Mucosa of descending colon (tissue), 3 donors: ENCODE measurements around the gene CD36. TPM values are rescaled to one million over a fixed set of nuclear protein-coding genes. Genes with fewer than 3 reads are reported as not detected.

Source experiments
- ATAC-seq: fragments of 200-7000 bp; cut with Tn5 transposase; one replicate; pipeline ENCODE4 v1.9.1; 2020; ENCODE audit warnings: mild to moderate bottlenecking, moderate library complexity
- DNase-seq, 3 donors: peaks; one replicate each; pipeline ENCODE4 v3.0.0-alpha.2; 2020
- H3K36me3 ChIP-seq: fragments of 200-600 bp; one replicate; pipeline ENCODE4 v1.8.0; 2021; ENCODE audit warnings: low read depth, mild to moderate bottlenecking
- H3K4me1 ChIP-seq: fragments of 200-600 bp; one replicate; pipeline ENCODE4 v1.8.0; 2021; ENCODE audit warnings: low read depth, mild to moderate bottlenecking
- H3K4me3 ChIP-seq: fragments of 200-600 bp; one replicate; pipeline ENCODE4 v1.8.0; 2021; ENCODE audit warnings: mild to moderate bottlenecking
- H3K9me3 ChIP-seq: fragments of 200-600 bp; one replicate; pipeline ENCODE4 v1.8.0; 2021; ENCODE audit warnings: mild to moderate bottlenecking
- CTCF ChIP-seq: fragments of 200-600 bp; IDR thresholded peaks from one replicate; pipeline ENCODE4 v1.8.0; 2022; ENCODE audit warnings: antibody characterized with exemption, mild to moderate bottlenecking
- intact Hi-C, 2 donors: fragments of 100-400 bp; cut with DNase I in 1 of 2; cut with micrococcal nuclease in 1 of 2; formaldehyde crosslinking; loops; one replicate each; pipeline versions ENCODE4 v1.11.0 to v1.11.1; 2022; cut with DNase I, micrococcal nuclease
- total RNA-seq, 3 donors: library from RNA; stranded (reverse); fragmentation: NEBNext Ultra II Directional in 2 of 3; extraction: Animal tissue kit (Norgen Biotek cat#: 25700) in 2 of 3; gene quantifications; one replicate each; pipeline versions ENCODE4 v1.2.1 to v1.2.4, GENCODE V29; 2021 to 2023
- donor health status: DM: no; HTN: no; CAD: no; lungs with moderate emphysema.
- donor health status: DM: no; HTN: no; CAD: no.
- donor health status: DM: no; HTN: yes; CAD: no.

Gene CD36
- total RNA-seq, 3 donors from 2014 or later: 18.4 to 34.4 (median 25.0) TPM

DNA sequence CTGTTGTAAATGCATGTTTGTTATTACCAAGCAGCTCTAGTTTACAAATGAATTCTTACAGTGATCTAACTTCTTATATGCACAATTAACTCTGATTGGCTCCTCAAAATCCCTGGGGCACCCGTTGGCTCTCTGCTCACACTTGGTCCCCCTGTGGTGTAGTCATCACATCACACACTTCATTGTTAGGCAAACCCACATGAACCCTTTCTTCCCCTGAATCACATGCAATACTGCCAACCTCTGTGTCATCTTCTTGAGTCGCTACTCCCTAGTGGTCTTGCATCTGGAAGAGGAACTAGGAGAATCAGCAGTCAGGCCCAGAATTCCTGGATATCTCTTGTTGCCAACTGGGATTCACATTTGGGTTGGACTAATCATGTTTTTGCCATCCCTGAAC lies 73.1 kb downstream of the CD36 start:
- Histone ChIP-seq H3K4me1 (no peaks in the 10 kb centered on the region), H3K4me3 (no peak overlapping the region), H3K36me3 (no peaks in the 10 kb centered on the region), H3K9me3 (no peaks in the 10 kb centered on the region)
- no peak for ATAC-seq
- intact Hi-C loops: no loop called here
- no peak for TF ChIP-seq CTCF
- DNase-seq: no peak

DNA sequence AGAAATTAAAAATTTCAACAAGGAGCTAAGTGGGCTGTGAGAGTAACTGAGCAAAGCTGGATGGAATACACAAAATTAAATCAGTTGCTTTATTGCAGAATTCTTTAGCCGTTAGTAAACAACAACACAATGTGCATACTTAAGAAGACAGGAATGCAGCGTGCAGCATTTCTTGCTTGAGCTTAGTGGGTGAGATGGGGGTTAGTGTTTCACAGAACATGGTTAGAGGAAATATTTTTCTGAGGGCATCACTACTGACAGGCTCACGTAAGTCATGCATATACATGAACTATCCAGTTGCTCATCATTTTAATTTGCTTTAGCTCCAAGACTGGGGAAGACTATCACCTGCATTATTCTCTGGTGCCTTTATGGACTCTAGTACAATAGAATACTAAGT lies 80.8 kb downstream of the CD36 start:
- DNase-seq (no peak), ATAC-seq (no peak)
- intact Hi-C loops: no loop called here
- Histone ChIP-seq H3K4me3 (no peak overlapping the region), H3K36me3 (no peaks in the 10 kb centered on the region), H3K4me1 (no peaks in the 10 kb centered on the region), H3K9me3 (no peaks in the 10 kb centered on the region)
- no peak for TF ChIP-seq CTCF

DNA sequence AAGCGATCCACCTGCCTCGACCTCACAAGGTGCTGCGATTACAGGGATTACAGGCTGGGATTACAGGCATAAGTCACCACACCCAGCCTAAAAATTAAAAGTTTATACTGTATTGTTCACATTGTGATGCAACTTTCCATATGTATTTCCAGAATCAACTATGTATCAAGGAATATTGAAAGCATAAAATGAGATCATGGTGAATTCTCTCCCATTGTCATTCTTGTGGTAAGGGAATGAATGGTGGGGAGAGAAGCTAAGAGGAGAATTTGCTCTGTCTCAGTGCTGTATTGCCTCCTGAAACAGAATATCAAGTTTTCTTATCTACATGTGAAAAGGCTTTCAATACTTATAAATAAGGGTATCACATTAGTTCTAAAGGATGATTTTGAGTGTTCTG lies 81.7 kb downstream of the CD36 start:
- H3K4me1 ChIP-seq: no peaks in the 10 kb centered on the region
- H3K9me3 ChIP-seq: no peaks in the 10 kb centered on the region
- no peak overlapping the region for H3K4me3 ChIP-seq
- TF ChIP-seq CTCF: no peak
- no peaks in the 10 kb centered on the region for H3K36me3 ChIP-seq
- DNase-seq: no peak
- intact Hi-C loops: no loop called here
- no peak for ATAC-seq

GRCh38 chr7:80721883-80722615 lies 83.6 kb downstream of the CD36 start:
- intact Hi-C loops: no loop called here
- Histone ChIP-seq H3K4me3 (no peak overlapping the region), H3K4me1 (no peaks in the 10 kb centered on the region), H3K9me3 (no peaks in the 10 kb centered on the region), H3K36me3 (no peaks in the 10 kb centered on the region)
- no peak for TF ChIP-seq CTCF
- no peak for DNase-seq
- ATAC-seq: peak; percentile 67

DNA sequence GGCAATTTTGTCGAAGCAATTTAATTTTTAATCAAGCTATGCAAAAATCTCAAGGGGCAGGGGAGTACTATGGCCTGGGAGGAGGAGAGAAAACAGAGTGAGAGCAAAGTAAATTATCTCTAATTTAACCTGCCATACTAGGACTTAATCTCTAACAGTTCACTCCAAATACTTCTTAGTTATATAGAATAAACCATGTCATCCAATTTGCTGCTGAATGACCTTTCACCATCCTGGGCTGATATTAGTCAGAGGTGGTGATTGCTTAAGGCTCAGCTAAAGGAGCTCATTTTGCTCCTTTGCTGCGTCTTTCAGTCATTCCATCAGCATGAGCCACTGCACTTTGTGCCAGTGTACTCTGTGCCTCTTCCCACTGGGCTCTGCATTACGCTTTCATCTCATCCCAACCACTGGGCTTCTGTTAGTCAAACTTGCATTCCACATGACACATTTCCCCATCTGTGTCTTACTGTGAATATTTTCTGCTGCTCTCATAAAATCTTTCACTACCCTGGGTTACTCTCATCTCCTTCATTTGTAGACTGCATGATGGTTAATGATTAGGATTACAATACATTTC lies 84.3 kb downstream of the CD36 start:
- H3K36me3 ChIP-seq: no peaks in the 10 kb centered on the region
- intact Hi-C loops: no loop called here
- no peaks in the 10 kb centered on the region for H3K4me1 ChIP-seq
- no peak for TF ChIP-seq CTCF
- DNase-seq (no peak), ATAC-seq (peak; percentile 64)
- no peaks in the 10 kb centered on the region for H3K9me3 ChIP-seq
- no peak overlapping the region for H3K4me3 ChIP-seq
